Activated CD8-positive, alpha-beta T cell treated with anti-CD3 and anti-CD28 coated beads for 36 hours (primary cell): Measurements from ENCODE around the gene SLC25A48. TPM values are rescaled to one million over a fixed set of nuclear protein-coding genes. Genes with fewer than 3 reads are reported as not detected.
"Not testable (repeated sequence)": the region's sequence is repeated elsewhere in the genome, so short reads cannot be mapped to it uniquely, and the experiment has no call there.

ENCODE experiments used
- ATAC-seq: fragments of 200-7000 bp; cut with Tn5 transposase; one replicate; pipeline ENCODE4 v1.10.0; 2021; ENCODE audit warnings: mild to moderate bottlenecking, moderate library complexity
- CTCF ChIA-PET: fragments of 350-600 bp; sonication (Branson Sonifier 250); formaldehyde crosslinking; loops from one replicate; lab custom pipeline; 2021; ENCODE audit warnings: antibody characterized with exemption; lab: Charles Lee
- POLR2A ChIA-PET: fragments of 350-600 bp; sonication (Branson Sonifier 250); formaldehyde crosslinking; loops from one replicate; lab custom pipeline; 2021; ENCODE audit warnings: antibody characterized with exemption; lab: Charles Lee
- DNase-seq: peaks from one replicate; pipeline ENCODE4 v3.0.0-alpha.2; 2020
- H3K27ac Mint-ChIP-seq: one replicate; pipeline ENCODE4 v1.8.0; 2021; ENCODE audit warnings: mild to moderate bottlenecking, mixed read lengths
- H3K27me3 Mint-ChIP-seq: one replicate; pipeline ENCODE4 v1.8.0; 2021; ENCODE audit warnings: mixed read lengths
- H3K36me3 Mint-ChIP-seq: one replicate; pipeline ENCODE4 v1.8.0; 2021; ENCODE audit warnings: low read depth, mixed read lengths
- H3K4me1 Mint-ChIP-seq: one replicate; pipeline ENCODE4 v1.8.0; 2021; ENCODE audit warnings: low read depth, mixed read lengths
- H3K4me3 Mint-ChIP-seq: one replicate; pipeline ENCODE4 v1.8.0; 2021; ENCODE audit warnings: mild to moderate bottlenecking, moderate library complexity, mixed read lengths
- H3K9me3 Mint-ChIP-seq: one replicate; pipeline ENCODE4 v1.8.0; 2021; ENCODE audit warnings: mixed read lengths
- intact Hi-C: fragments of 100-400 bp; cut with micrococcal nuclease; formaldehyde crosslinking; loops from one replicate; pipeline ENCODE4 v1.10.0; 2022
- total RNA-seq, 2 experiments: library from RNA; stranded (reverse); gene quantifications; one replicate each; pipeline ENCODE4 v1.2.3, GENCODE V29; 2021
- TF ChIP-seq, protein P1 (sequence below): fragments of 200-600 bp; IDR thresholded peaks from one replicate; pipeline ENCODE4 v1.8.0; 2022; ENCODE audit warnings: antibody characterized with exemption, mild to moderate bottlenecking

The SLC25A48 gene
- total RNA-seq, 2 experiments from 2014 or later = not detected

DNA sequence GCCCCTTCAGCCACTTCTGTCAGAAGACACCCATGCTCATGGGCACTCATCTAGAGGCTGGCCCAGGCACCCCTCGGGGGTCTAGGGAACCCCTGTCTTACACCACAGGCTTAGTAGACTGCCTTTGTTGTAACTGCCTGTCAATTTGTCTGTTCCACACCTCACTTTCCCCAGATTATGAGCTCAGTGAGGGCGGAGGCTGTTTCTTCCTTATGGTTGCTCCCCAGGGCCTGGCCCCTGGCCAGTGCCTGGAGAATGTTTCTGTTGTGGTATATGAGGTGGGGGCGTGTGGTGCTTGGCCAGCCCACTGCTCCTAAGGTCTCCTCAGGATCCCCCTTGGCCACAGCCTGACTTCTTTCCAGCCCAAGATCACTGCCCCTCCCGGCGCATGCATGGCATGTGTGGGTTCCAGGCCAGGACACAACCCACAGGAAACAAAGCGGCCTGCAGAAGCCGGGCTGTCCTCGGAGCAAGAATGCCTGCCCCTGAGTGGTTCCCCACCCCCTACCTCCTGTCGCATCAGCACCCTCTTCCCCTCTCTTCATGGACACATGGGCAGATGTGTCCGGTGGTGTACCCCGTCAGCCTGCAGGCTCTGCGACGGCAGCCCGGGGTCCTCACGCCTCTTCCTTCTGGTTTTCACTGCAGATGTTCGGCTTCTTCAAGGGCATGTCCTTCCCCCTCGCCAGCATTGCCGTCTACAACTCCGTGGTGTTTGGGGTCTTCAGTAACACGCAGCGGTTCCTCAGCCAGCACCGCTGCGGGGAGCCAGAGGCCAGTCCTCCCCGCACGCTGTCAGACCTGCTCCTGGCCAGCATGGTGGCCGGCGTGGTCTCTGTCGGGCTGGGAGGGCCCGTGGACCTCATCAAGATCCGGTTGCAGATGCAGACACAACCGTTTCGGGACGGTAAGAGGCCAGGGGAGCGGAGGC lies 17.7 kb downstream of the SLC25A48 start:
- DNase-seq = no peak
- TF ChIP-seq, protein P1, sequence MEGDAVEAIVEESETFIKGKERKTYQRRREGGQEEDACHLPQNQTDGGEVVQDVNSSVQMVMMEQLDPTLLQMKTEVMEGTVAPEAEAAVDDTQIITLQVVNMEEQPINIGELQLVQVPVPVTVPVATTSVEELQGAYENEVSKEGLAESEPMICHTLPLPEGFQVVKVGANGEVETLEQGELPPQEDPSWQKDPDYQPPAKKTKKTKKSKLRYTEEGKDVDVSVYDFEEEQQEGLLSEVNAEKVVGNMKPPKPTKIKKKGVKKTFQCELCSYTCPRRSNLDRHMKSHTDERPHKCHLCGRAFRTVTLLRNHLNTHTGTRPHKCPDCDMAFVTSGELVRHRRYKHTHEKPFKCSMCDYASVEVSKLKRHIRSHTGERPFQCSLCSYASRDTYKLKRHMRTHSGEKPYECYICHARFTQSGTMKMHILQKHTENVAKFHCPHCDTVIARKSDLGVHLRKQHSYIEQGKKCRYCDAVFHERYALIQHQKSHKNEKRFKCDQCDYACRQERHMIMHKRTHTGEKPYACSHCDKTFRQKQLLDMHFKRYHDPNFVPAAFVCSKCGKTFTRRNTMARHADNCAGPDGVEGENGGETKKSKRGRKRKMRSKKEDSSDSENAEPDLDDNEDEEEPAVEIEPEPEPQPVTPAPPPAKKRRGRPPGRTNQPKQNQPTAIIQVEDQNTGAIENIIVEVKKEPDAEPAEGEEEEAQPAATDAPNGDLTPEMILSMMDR = no peak
- no peaks in the 10 kb centered on the region for H3K9me3 Mint-ChIP-seq
- ChIA-PET POLR2A (no interaction called here), CTCF (no interaction called here)
- H3K4me3 Mint-ChIP-seq = no peak overlapping the region
- no peaks in the 10 kb centered on the region for H3K36me3 Mint-ChIP-seq
- no peak overlapping the region for H3K27ac Mint-ChIP-seq
- peaks cover 6% of the 10 kb centered on the region for H3K27me3 Mint-ChIP-seq
- intact Hi-C loops = no loop called here
- H3K4me1 Mint-ChIP-seq = no peaks in the 10 kb centered on the region
- ATAC-seq = no peak

DNA sequence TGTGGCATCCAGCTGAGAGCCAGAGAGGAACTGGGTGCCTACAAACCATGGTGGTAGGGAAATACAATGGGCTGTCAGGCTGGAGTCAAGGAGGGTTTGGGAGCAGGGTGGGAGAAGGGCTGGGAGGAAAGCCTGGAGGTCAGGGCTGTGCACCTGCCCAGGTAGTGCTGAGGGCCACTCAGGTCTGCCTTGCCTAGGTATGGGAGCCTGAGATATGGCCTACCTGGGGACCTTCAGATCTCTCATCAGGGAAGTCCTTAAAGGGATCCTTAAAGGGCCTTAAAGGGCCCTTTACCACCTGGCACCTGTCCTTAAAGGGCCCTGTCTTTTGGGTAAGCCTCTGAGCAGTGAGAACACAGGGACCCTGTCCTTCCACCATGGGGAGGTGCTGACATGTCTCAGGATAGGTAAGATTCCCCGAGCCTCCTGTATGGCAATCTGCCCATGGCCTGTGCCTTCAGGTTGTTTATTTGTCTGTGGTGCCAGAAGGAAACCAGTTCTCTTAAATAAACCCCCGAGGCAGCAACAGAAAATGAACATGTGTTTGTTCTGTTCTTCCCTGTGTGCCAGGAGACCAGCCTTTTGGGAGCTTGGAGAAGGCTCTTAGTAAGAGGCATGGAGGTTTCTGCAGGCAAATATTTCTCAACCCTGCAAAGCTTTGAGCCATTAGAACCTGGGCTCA lies 23.3 kb downstream of the SLC25A48 start:
- Mint-ChIP-seq H3K27ac (no peak overlapping the region), H3K4me3 (no peak overlapping the region), H3K9me3 (no peaks in the 10 kb centered on the region), H3K4me1 (no peaks in the 10 kb centered on the region), H3K36me3 (no peaks in the 10 kb centered on the region), H3K27me3 (peaks cover 9% of the 10 kb centered on the region)
- intact Hi-C loops = no loop called here
- ChIA-PET CTCF (no interaction called here), POLR2A (no interaction called here)
- DNase-seq (no peak), ATAC-seq (no peak)
- TF ChIP-seq, protein P1 = no peak

DNA sequence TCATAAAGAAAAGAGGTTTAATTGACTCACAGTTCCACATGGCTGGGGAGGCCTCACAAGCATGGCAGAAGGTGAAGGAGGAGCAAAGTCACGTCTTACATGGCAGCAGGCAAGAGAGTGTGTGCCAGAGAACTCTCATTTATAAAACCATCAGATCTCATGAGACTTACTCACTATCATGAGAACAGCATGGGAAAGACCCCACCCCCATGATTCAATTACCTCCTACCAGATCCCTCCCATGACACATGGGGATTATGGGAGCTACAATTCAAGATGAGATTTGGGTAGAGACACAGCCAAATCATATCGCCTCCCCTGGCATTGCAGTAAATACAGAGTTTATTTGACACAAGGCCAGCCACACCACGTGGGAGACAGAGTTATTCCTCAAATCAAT lies 24.7 kb downstream of the SLC25A48 start:
- H3K27ac Mint-ChIP-seq, H3K36me3 Mint-ChIP-seq, POLR2A ChIA-PET, DNase-seq, H3K27me3 Mint-ChIP-seq, CTCF ChIA-PET, H3K9me3 Mint-ChIP-seq, H3K4me3 Mint-ChIP-seq, H3K4me1 Mint-ChIP-seq, ATAC-seq, intact Hi-C loops: not testable (repeated sequence)

DNA sequence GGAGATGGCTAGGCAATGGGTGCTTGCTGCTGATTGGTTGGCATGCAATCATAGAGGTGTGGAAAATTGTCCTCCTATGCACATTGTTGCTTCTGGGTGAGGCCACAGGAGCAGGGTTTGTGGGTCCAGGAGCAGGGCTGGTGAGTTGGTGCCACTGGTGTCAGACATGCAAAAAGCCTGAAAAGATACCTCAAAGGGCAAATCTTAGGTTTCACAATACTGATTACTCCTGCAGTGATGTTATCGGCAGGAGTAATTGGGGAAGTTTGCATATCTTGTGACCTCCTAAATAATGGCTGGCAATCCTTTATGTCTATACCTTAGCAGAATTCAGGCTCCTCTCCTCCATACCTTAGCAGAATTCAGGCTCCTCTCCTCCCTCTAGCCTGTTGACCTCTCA lies 25.2 kb downstream of the SLC25A48 start:
- TF ChIP-seq, protein P1 = no peak
- DNase-seq (no peak), ATAC-seq (no peak)
- ChIA-PET POLR2A (no interaction called here), CTCF (interaction anchor here (0.8 to 1.0 kb wide), 2 partner anchors 11 to 29 kb away, joined by 3 to 4 read pairs; no protein-coding TSS in a partner anchor)
- intact Hi-C loops = no loop called here
- no peaks in the 10 kb centered on the region for H3K36me3 Mint-ChIP-seq
- no peak overlapping the region for H3K4me3 Mint-ChIP-seq
- peaks cover 8% of the 10 kb centered on the region for H3K27me3 Mint-ChIP-seq
- H3K27ac Mint-ChIP-seq = no peak overlapping the region
- no peaks in the 10 kb centered on the region for H3K4me1 Mint-ChIP-seq
- no peaks in the 10 kb centered on the region for H3K9me3 Mint-ChIP-seq

DNA sequence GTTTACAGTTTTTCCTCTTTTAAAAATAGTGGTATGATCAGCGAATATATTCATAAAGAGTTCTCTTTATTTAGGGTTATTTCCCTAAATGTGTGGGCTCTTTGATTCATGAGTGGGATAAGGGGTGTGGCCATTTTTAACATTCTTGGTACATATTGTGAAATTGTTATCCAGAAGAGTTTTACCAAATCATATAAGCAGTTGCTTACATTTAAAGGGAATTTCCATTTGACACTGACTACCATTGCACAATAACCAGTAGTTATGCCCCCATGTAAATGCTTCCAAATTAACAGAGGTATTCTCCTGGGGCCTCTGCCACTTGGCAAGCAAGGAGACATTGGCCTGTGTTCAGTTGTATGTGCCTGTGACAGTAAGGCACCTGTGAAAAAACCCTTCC lies 27.2 kb downstream of the SLC25A48 start:
- CTCF ChIA-PET = no interaction called here
- ATAC-seq (no peak), DNase-seq (no peak)
- Mint-ChIP-seq H3K4me1 (no peaks in the 10 kb centered on the region), H3K36me3 (no peaks in the 10 kb centered on the region), H3K27ac (no peak overlapping the region), H3K27me3 (peaks cover 3% of the 10 kb centered on the region), H3K4me3 (no peak overlapping the region), H3K9me3 (no peaks in the 10 kb centered on the region)
- intact Hi-C loops = no loop called here
- POLR2A ChIA-PET = no interaction called here
- TF ChIP-seq, protein P1 = no peak
